Right lobe of liver (tissue), 6 donors: Measurements from ENCODE around the gene IGF2BP3. TPM values are rescaled to one million over a fixed set of nuclear protein-coding genes. Genes with fewer than 3 reads are reported as not detected.

ENCODE experiments used
- ATAC-seq, 4 donors: fragments of 200-7000 bp; cut with Tn5 transposase; one replicate each; pipeline ENCODE4 v1.9.1; 2020; ENCODE audit warnings: mild to moderate bottlenecking in 4 of 4, moderate library complexity in 4 of 4
- DNase-seq, 3 donors: peaks; one replicate each; pipeline ENCODE4 v3.0.0-alpha.2; 2020
- H3K27ac ChIP-seq, 3 donors: fragments of 200-600 bp; one replicate each; pipeline ENCODE4 v1.8.0; 2022
- H3K27me3 ChIP-seq, 2 donors: fragments of 200-600 bp; one replicate each; pipeline ENCODE4 v1.8.0; 2022
- H3K36me3 ChIP-seq, 4 donors: fragments of 200-600 bp; sonication (generic) in 1 of 4; one replicate each; pipeline versions ENCODE4 v1.5.1 to v1.8.0; 2017 to 2022; ENCODE audit warnings: control low read depth in 1 of 4
- H3K4me1 ChIP-seq, 4 donors: fragments of 200-600 bp; sonication (generic) in 1 of 4; one replicate each; pipeline versions ENCODE4 v1.5.1 to v1.8.0; 2017 to 2022; ENCODE audit warnings: control low read depth in 1 of 4
- H3K4me3 ChIP-seq, 3 donors: fragments of 200-600 bp; one replicate each; pipeline ENCODE4 v1.8.0; 2022
- H3K9me3 ChIP-seq, 4 donors: fragments of 200-600 bp; sonication (generic) in 1 of 4; one replicate each; pipeline versions ENCODE4 v1.5.1 to v1.8.0; 2017 to 2022; ENCODE audit warnings: control low read depth in 1 of 4
- POLR2A ChIP-seq: fragments of 450-650 bp; IDR thresholded peaks from one replicate; pipeline ENCODE4 v1.6.1; 2017; ENCODE audit warnings: antibody characterized with exemption, mild to moderate bottlenecking
- WGBS: methylation state at CpG from one replicate; pipeline ENCODE4 v1.1.6; 2018; ENCODE audit warnings: low coverage, low lambda C conversion rate; ENCODE audit not compliant: insufficient coverage; ENCODE audit errors: missing lambda C conversion rate; 5-methylcytosine and 5-hydroxymethylcytosine counted together
- intact Hi-C, 2 donors: fragments of 100-400 bp; cut with DNase I; formaldehyde crosslinking; loops; one replicate each; pipeline versions ENCODE4 v1.11.2 to v1.14.1; 2022
- total RNA-seq, 6 experiments: library from RNA; depleted of rRNA in 2 of 6; stranded (reverse); fragments of >200 nt in 2 of 6; fragmentation: NEBNext Ultra II Directional in 3 of 6; extraction: Animal tissue kit (Norgen Biotek cat#: 25700) in 3 of 6; gene quantifications; one replicate each; pipeline versions ENCODE4 v1.1.0 to v1.2.4, GENCODE V29; 2016 to 2023
- TF ChIP-seq, protein P1 (sequence below), 4 donors: fragments of 200-600 bp in 3 of 4; fragments of 450-650 bp in 1 of 4; IDR thresholded peaks; one replicate each; pipeline versions ENCODE4 v1.5.1 to v1.8.0; 2016 to 2022; ENCODE audit warnings: antibody characterized with exemption in 4 of 4, mild to moderate bottlenecking in 2 of 4
- donor health status: DM: no; HTN: yes; CAD: no.
- donor health status: DM: no; HTN: no; CAD: no.
- donor health status: DM: no; HTN: no; CAD: no.
- donor health status: DM: no; HTN: yes; CAD: no.
- donor health status: DM: no; HTN: yes; CAD: no.

The IGF2BP3 gene
- total RNA-seq, 6 experiments from 2014 or later: 0.12 to 0.64 (median 0.19) TPM; not detected in 1

GRCh38 chr7:23434147-23434917, 36.0 kb downstream of the IGF2BP3 start:
- H3K36me3 ChIP-seq: no peaks in the 10 kb centered on the region
- intact Hi-C loops: no loop called here
- TF ChIP-seq, protein P1, sequence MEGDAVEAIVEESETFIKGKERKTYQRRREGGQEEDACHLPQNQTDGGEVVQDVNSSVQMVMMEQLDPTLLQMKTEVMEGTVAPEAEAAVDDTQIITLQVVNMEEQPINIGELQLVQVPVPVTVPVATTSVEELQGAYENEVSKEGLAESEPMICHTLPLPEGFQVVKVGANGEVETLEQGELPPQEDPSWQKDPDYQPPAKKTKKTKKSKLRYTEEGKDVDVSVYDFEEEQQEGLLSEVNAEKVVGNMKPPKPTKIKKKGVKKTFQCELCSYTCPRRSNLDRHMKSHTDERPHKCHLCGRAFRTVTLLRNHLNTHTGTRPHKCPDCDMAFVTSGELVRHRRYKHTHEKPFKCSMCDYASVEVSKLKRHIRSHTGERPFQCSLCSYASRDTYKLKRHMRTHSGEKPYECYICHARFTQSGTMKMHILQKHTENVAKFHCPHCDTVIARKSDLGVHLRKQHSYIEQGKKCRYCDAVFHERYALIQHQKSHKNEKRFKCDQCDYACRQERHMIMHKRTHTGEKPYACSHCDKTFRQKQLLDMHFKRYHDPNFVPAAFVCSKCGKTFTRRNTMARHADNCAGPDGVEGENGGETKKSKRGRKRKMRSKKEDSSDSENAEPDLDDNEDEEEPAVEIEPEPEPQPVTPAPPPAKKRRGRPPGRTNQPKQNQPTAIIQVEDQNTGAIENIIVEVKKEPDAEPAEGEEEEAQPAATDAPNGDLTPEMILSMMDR (IDR thresholded peaks at IDR 0.05): no peak
- no peak for TF ChIP-seq POLR2A
- WGBS: 69% methylated on average over 5 of the region's 5 CpGs
- no peak overlapping the region for H3K27ac ChIP-seq
- H3K4me3 ChIP-seq: no peak overlapping the region
- H3K4me1 ChIP-seq: no peaks in the 10 kb centered on the region
- H3K9me3 ChIP-seq: no peaks in the 10 kb centered on the region
- DNase-seq (no peak), ATAC-seq (no peak)
- H3K27me3 ChIP-seq: peaks cover 0 to 3% of the 10 kb centered on the region in 2 donors

GRCh38 chr7:23431702-23432199, 38.5 kb downstream of the IGF2BP3 start:
- H3K9me3 ChIP-seq: no peaks in the 10 kb centered on the region
- H3K4me1 ChIP-seq: no peaks in the 10 kb centered on the region
- DNase-seq (no peak), ATAC-seq (no peak)
- peaks cover 0 to 3% of the 10 kb centered on the region in 2 donors for H3K27me3 ChIP-seq
- H3K36me3 ChIP-seq: no peaks in the 10 kb centered on the region
- TF ChIP-seq POLR2A: no peak
- TF ChIP-seq, protein P1 (IDR thresholded peaks at IDR 0.05): no peak
- no peak overlapping the region for H3K4me3 ChIP-seq
- WGBS: 68% methylated on average over 7 of the region's 7 CpGs
- intact Hi-C loops: no loop called here
- H3K27ac ChIP-seq: no peak overlapping the region

DNA sequence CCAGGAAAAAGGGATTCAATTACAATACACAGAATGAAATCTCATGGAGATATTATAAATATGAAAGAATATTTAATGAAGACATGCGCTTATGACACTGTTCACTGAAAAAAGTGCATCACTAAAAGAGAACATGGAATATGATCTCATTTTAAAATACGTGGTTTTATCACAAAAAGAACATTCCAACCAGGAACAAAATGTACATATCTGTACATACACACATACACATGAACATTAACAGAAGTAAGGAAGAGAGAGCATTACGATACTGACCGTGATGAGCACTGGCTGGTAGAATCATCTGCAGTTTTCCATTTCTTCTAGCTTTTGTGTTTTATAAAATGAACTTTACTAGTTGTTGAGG, 39.4 kb downstream of the IGF2BP3 start:
- intact Hi-C loops: no loop called here
- Histone ChIP-seq H3K27ac (no peak overlapping the region), H3K36me3 (no peaks in the 10 kb centered on the region), H3K9me3 (no peaks in the 10 kb centered on the region), H3K4me1 (no peaks in the 10 kb centered on the region), H3K27me3 (peaks cover 0 to 3% of the 10 kb centered on the region in 2 donors), H3K4me3 (no peak overlapping the region)
- no peak for TF ChIP-seq POLR2A
- TF ChIP-seq, protein P1 (IDR thresholded peaks at IDR 0.05): no peak
- DNase-seq: no peak
- 62% methylated on average over 4 of the region's 4 CpGs for WGBS
- ATAC-seq: no peak

DNA sequence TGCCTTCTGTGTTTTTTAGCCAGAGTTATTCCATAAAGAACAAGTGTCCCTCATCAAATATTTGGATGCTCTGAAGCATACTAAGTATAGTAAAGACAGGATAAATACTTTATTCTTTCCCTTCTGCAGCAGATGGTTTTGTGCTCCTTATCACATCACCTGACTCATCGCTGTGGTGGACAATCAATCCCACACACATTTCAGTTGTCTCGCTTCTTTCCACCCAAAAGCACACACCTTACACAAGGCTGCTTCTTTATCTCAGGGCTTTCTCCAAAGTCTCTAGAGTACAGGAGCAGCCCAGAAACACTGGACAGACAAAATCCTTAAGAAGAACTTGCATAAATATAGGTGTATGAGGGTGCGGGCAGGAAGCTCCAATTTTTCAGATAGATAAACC, 43.4 kb downstream of the IGF2BP3 start:
- Histone ChIP-seq H3K4me1 (no peaks in the 10 kb centered on the region), H3K4me3 (no peak overlapping the region), H3K36me3 (no peaks in the 10 kb centered on the region), H3K9me3 (no peaks in the 10 kb centered on the region), H3K27me3 (peaks cover 0 to 3% of the 10 kb centered on the region in 2 donors), H3K27ac (no peak overlapping the region)
- intact Hi-C loops: no loop called here
- DNase-seq: no peak
- no peak for ATAC-seq
- TF ChIP-seq POLR2A: no peak
- TF ChIP-seq, protein P1 (IDR thresholded peaks at IDR 0.05): no peak
- WGBS: 85% methylated on average over 3 of the region's 3 CpGs
